A549 (cell line): ENCODE results near the gene RAPGEF3. TPM values are rescaled to one million over a fixed set of nuclear protein-coding genes. Genes with fewer than 3 reads are reported as not detected.

ENCODE experiments used
- ATAC-seq, 2 experiments: fragments of 200-7000 bp in 1 of 2; fragments of >200 bp in 1 of 2; cut with Nextera tagmentation in 1 of 2; cut with Tn5 transposase in 1 of 2; 3 replicates each; pipeline versions ENCODE4 v1.8.0 to v1.9.1; 2018 to 2020; ENCODE audit warnings: mild to moderate bottlenecking in 1 of 2, moderate library complexity in 1 of 2
- CTCF ChIA-PET: fragments of 300-600 bp; sonication (Branson Sonifier 250); formaldehyde crosslinking; extraction: SDS; loops from one replicate; lab custom pipeline; 2021; ENCODE audit warnings: antibody characterized with exemption, inconsistent platforms; lab: Yijun Ruan, JAX
- POLR2A ChIA-PET: fragments of 350-600 bp; formaldehyde crosslinking; extraction: SDS; loops from one replicate; lab custom pipeline; 2021; ENCODE audit warnings: antibody characterized with exemption, inconsistent platforms; lab: Yijun Ruan, JAX
- DNase-seq, 2 experiments: peaks; one replicate each; pipeline versions ENCODE4 v3.0.0 to v3.0.0-alpha.2; 2011 to 2016; ENCODE audit warnings: low read depth in 1 of 2, low spot score in 1 of 2
- FAIRE-seq: peaks from 2 replicates; lab custom pipeline; 2011; peaks lifted over from hg19 to GRCh38; lab: Jason Lieb, UNC
- H3K27ac ChIP-seq, 2 experiments: fragments of >200 bp; sonication (Bioruptor Twin); formaldehyde crosslinking; 3 replicates each; pipeline ENCODE4 v1.5.1; 2016 to 2017
- H3K4me1 ChIP-seq: fragments of >200 bp; sonication (Bioruptor Twin); formaldehyde crosslinking; 3 replicates; pipeline ENCODE4 v1.6.1; 2016
- H3K4me2 ChIP-seq: fragments of >200 bp; sonication (Bioruptor Twin); formaldehyde crosslinking; 3 replicates; pipeline ENCODE4 v1.6.1; 2016
- H3K4me3 ChIP-seq: fragments of >200 bp; sonication (Bioruptor Twin); formaldehyde crosslinking; 3 replicates; pipeline ENCODE4 v1.5.1; 2016
- H3K9me3 ChIP-seq: fragments of >200 bp; sonication (Bioruptor Twin); formaldehyde crosslinking; 3 replicates; pipeline ENCODE4 v1.6.1; 2016
- BHLHE40 ChIP-seq: IDR thresholded peaks from 2 replicates; pipeline ENCODE4 v1.6.1; 2012; ENCODE audit warnings: low read depth, low read length, inconsistent platforms
- CBX8 ChIP-seq: fragments of 200-600 bp; sonication (generic); IDR thresholded peaks from 2 replicates; pipeline ENCODE4 v1.6.1; 2016
- EHMT2 ChIP-seq: fragments of 200-600 bp; sonication (generic); IDR thresholded peaks from 2 replicates; pipeline ENCODE4 v1.6.1; 2016; ENCODE audit warnings: antibody characterized with exemption, low read depth, mild to moderate bottlenecking, moderate library complexity
- ELK1 ChIP-seq: fragments of 150-350 bp; IDR thresholded peaks from 2 replicates; pipeline ENCODE4 v1.6.1; 2014; ENCODE audit warnings: low read depth, mild to moderate bottlenecking, low read length
- ESRRA ChIP-seq: fragments of 150-350 bp; IDR thresholded peaks from 2 replicates; pipeline ENCODE4 v1.6.1; 2014; ENCODE audit warnings: mild to moderate bottlenecking, low read length, borderline replicate concordance
- FOSB ChIP-seq: fragments of 250-450 bp; sonication (Bioruptor Pico); IDR thresholded peaks from 2 replicates; pipeline ENCODE4 v1.5.0; 2020; ENCODE audit warnings: mild to moderate bottlenecking, moderate library complexity
- GATA3 ChIP-seq: IDR thresholded peaks from 2 replicates; pipeline ENCODE4 v1.6.1; 2012; ENCODE audit warnings: borderline replicate concordance
- HOXA7 ChIP-seq: fragments of 250-450 bp; sonication (Bioruptor Pico); IDR thresholded peaks from 2 replicates; pipeline ENCODE4 v1.5.0; 2020; ENCODE audit warnings: mild to moderate bottlenecking, moderate library complexity
- HOXB13 ChIP-seq: fragments of 250-450 bp; sonication (Bioruptor Pico); IDR thresholded peaks from 2 replicates; pipeline ENCODE4 v1.5.0; 2020; ENCODE audit warnings: low read depth, mild to moderate bottlenecking, moderate library complexity
- HOXB5 ChIP-seq: fragments of 250-450 bp; sonication (Bioruptor Pico); IDR thresholded peaks from 2 replicates; pipeline ENCODE4 v1.5.0; 2020; ENCODE audit warnings: mild to moderate bottlenecking, moderate library complexity
- JUNB ChIP-seq: fragments of >200 bp; sonication (Bioruptor Twin); formaldehyde crosslinking; IDR thresholded peaks from 2 replicates; pipeline ENCODE4 v1.6.1; 2016
- MAX ChIP-seq: IDR thresholded peaks from 2 replicates; pipeline ENCODE4 v1.6.1; 2012
- MAZ ChIP-seq: fragments of 150-350 bp; IDR thresholded peaks from 2 replicates; pipeline ENCODE4 v1.6.1; 2014; ENCODE audit warnings: antibody characterized with exemption, low read depth, low read length, borderline replicate concordance
- MYC ChIP-seq: IDR thresholded peaks from 2 replicates; pipeline ENCODE4 v1.6.1; 2012; ENCODE audit warnings: mild to moderate bottlenecking, inconsistent platforms, low read length, improper control_type of control experiment, borderline replicate concordance
- NPAS2 ChIP-seq: fragments of 250-450 bp; sonication (Bioruptor Pico); IDR thresholded peaks from 2 replicates; pipeline ENCODE4 v1.8.0; 2022; ENCODE audit warnings: mild to moderate bottlenecking, moderate library complexity, borderline replicate concordance
- RAD21 ChIP-seq, 2 experiments: fragments of >200 bp in 1 of 2; sonication (Bioruptor Twin) in 1 of 2; formaldehyde crosslinking in 1 of 2; IDR thresholded peaks in 1 of 2; conservative IDR thresholded peaks in 1 of 2; 2 replicates in 1 of 2; 3 replicates in 1 of 2; pipeline ENCODE4 v1.6.1; 2012 to 2018; ENCODE audit warnings: inconsistent platforms in 1 of 2
- RCOR1 ChIP-seq: fragments of 150-350 bp; IDR thresholded peaks from 2 replicates; pipeline ENCODE4 v1.6.1; 2014; ENCODE audit warnings: antibody characterized with exemption, low read length, low read depth
- RNF2 ChIP-seq: fragments of 200-600 bp; sonication (generic); IDR thresholded peaks from 2 replicates; pipeline ENCODE4 v1.6.1; 2016; ENCODE audit warnings: low read depth, mild to moderate bottlenecking, antibody characterized with exemption, moderate library complexity, borderline replicate concordance
- SMC3 ChIP-seq: fragments of >200 bp; sonication (Bioruptor Twin); formaldehyde crosslinking; IDR thresholded peaks from 3 replicates; pipeline ENCODE4 v1.6.1; 2018; ENCODE audit warnings: inconsistent platforms
- SREBF2 ChIP-seq: fragments of 450-650 bp; IDR thresholded peaks from 2 replicates; pipeline ENCODE4 v1.6.1; 2014; ENCODE audit warnings: mild to moderate bottlenecking, moderate library complexity
- TFCP2L1 ChIP-seq: fragments of 250-450 bp; sonication (Bioruptor Pico); IDR thresholded peaks from 2 replicates; pipeline ENCODE4 v1.5.0; 2021; ENCODE audit warnings: mild to moderate bottlenecking
- ZC3H11A ChIP-seq: fragments of 450-650 bp; IDR thresholded peaks from 2 replicates; pipeline ENCODE4 v1.6.1; 2014; ENCODE audit warnings: antibody characterized with exemption, mild to moderate bottlenecking
- ZNF302 ChIP-seq: fragments of 250-450 bp; sonication (Bioruptor Pico); IDR thresholded peaks from 2 replicates; pipeline ENCODE4 v1.9.0; 2021; ENCODE audit warnings: inconsistent platforms, mild to moderate bottlenecking, moderate library complexity
- WGBS: methylation state at CpG from one replicate; pipeline ENCODE4 v1.1.6; 2017; ENCODE audit errors: missing lambda C conversion rate; 5-methylcytosine and 5-hydroxymethylcytosine counted together
- polyA plus RNA-seq, 4 experiments: library from polyadenylated mRNA; depleted of rRNA in 3 of 4; stranded (reverse); fragments of >200 nt; fragmentation: RNase III in 1 of 4; extraction: RNeasy Plus Mini Kit Qiagen cat#74134 plus additional on column Dnase treatment in 1 of 4; gene quantifications; 2 replicates in 3 of 4; 3 replicates in 1 of 4; pipeline ENCODE4 v1.2.3, GENCODE V29; 2011 to 2017

RAPGEF3 gene
- polyA plus RNA-seq, 2 of the 4 experiments (the other 2 are of a cell fraction): 0.70 to 0.89 TPM

- H3K9me3 ChIP-seq: no peaks in the 10 kb centered on the region
- DNase-seq: no peak
- H3K27ac ChIP-seq: no peak overlapping the region
- TF ChIP-seq HOXB5 (CRISPR knock-in tag) (no peak), RAD21 (conservative IDR thresholded peaks at IDR 0.05 in 1 of 2, IDR thresholded peaks at IDR 0.05 in 1 of 2) (no peak), MYC (no peak), ZNF302 (CRISPR knock-in tag) (no peak)
- peaks cover 13% of the 10 kb centered on the region; the same call in 2 of the 3 replicates for H3K4me1 ChIP-seq
- no peak overlapping the region for H3K4me2 ChIP-seq
- ATAC-seq: no peak
- H3K4me3 ChIP-seq: no peak overlapping the region
- FAIRE-seq: no peak
- ChIA-PET POLR2A (no interaction called here), CTCF (interaction anchor here (1.0 to 17.4 kb wide), 5 partner anchors 24 to 677 kb away, joined by 3 to 343 read pairs (median 320); partner anchors contain the start of genes ENDOU and SLC48A1)
- WGBS: 87% methylated on average over 4 of the region's 4 CpGs
Measured at GRCh38 chr12:47709237-47709636, 49.4 kb downstream of the RAPGEF3 start.

- H3K4me3 ChIP-seq: no peak overlapping the region
- ATAC-seq (no peak), FAIRE-seq (no peak), DNase-seq (no peak)
- 70% methylated on average over 5 of the region's 5 CpGs for WGBS
- H3K27ac ChIP-seq: no peak overlapping the region
- no peaks in the 10 kb centered on the region for H3K9me3 ChIP-seq
- peak overlapping the region; percentile 93; the same call in 1 of the 3 replicates for H3K4me2 ChIP-seq
- peaks cover 18% of the 10 kb centered on the region; the same call in 2 of the 3 replicates for H3K4me1 ChIP-seq
- TF ChIP-seq MAX (no peak), GATA3 (no peak), ESRRA (no peak), SMC3 (no peak), RAD21 (conservative IDR thresholded peaks at IDR 0.05 in 1 of 2, IDR thresholded peaks at IDR 0.05 in 1 of 2) (no peak), TFCP2L1 (CRISPR knock-in tag) (no peak), EHMT2 (no peak), RNF2 (no peak), ELK1 (no peak), BHLHE40 (no peak), SREBF2 (no peak), HOXB5 (CRISPR knock-in tag) (no peak), MAZ (no peak), CBX8 (no peak), HOXB13 (CRISPR knock-in tag) (no peak)
- POLR2A ChIA-PET: no interaction called here
- CTCF ChIA-PET: interaction anchor here (3.4 to 17.4 kb wide), 3 partner anchors 8 to 130 kb away, joined by 37 to 343 read pairs (median 320); partner anchors contain the start of gene SLC48A1
Measured at GRCh38 chr12:47707905-47708543, 50.7 kb downstream of the RAPGEF3 start.

- FAIRE-seq (no peak), DNase-seq (no peak), ATAC-seq (no peak)
- POLR2A ChIA-PET: no interaction called here
- Histone ChIP-seq H3K9me3 (no peaks in the 10 kb centered on the region), H3K4me3 (no peak overlapping the region), H3K4me2 (peak overlapping the region; percentile 93), H3K27ac (no peak overlapping the region), H3K4me1 (peaks cover 21% of the 10 kb centered on the region; the same call in 2 of the 3 replicates)
- TF ChIP-seq HOXA7 (CRISPR knock-in tag): no peak
- no peak for TF ChIP-seq FOSB (CRISPR knock-in tag)
- TF ChIP-seq BHLHE40: no peak
- TF ChIP-seq RCOR1: no peak
- no peak for TF ChIP-seq ZC3H11A
- no peak for TF ChIP-seq NPAS2 (CRISPR knock-in tag)
- no peak for TF ChIP-seq JUNB
- CTCF ChIA-PET: interaction anchor here (0.8 to 17.4 kb wide), 5 partner anchors 9 to 675 kb away, joined by 3 to 343 read pairs (median 37); partner anchors contain the start of gene SLC48A1
Measured at GRCh38 chr12:47707355-47707754, 51.3 kb downstream of the RAPGEF3 start.
